ENCODE measurements around the gene SH3BGR.

DNA sequence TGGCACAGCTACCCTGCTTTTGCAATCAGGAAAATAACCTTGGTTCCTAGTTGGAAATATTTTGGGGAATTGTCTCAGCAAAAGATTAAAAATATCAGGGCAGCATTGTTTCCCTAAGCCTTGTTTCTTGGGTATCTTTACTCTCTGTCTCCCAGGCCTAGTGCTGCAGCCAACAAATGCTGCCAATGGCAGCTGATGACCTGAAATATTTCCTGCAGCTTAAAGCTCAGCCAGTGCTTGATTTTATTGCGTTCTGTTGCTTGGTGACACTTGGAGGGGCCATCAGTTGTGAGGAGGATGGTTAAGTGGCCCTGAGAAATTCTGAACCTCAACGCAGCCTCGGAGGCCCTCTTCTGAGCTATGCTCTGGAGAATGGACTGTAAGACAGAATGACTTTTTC, 101.6 kb downstream of the SH3BGR start:
- TF ChIP-seq, protein P1, sequence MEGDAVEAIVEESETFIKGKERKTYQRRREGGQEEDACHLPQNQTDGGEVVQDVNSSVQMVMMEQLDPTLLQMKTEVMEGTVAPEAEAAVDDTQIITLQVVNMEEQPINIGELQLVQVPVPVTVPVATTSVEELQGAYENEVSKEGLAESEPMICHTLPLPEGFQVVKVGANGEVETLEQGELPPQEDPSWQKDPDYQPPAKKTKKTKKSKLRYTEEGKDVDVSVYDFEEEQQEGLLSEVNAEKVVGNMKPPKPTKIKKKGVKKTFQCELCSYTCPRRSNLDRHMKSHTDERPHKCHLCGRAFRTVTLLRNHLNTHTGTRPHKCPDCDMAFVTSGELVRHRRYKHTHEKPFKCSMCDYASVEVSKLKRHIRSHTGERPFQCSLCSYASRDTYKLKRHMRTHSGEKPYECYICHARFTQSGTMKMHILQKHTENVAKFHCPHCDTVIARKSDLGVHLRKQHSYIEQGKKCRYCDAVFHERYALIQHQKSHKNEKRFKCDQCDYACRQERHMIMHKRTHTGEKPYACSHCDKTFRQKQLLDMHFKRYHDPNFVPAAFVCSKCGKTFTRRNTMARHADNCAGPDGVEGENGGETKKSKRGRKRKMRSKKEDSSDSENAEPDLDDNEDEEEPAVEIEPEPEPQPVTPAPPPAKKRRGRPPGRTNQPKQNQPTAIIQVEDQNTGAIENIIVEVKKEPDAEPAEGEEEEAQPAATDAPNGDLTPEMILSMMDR (IDR thresholded peaks at IDR 0.05; ENCODE audit: low read depth, low read length, poor library complexity, severe bottlenecking), result no peak
- TF ChIP-seq EZH2phosphoT487 (IDR thresholded peaks at IDR 0.05; ENCODE audit: borderline replicate concordance, low read length), result no peak
